Lung (tissue), 12 donors: ENCODE measurements around the gene SNAI1. TPM values are rescaled to one million over a fixed set of nuclear protein-coding genes. Genes with fewer than 3 reads are reported as not detected.

Experiments
- ATAC-seq: fragments of 200-7000 bp; cut with Tn5 transposase; one replicate; pipeline ENCODE4 v1.9.1; 2020; ENCODE audit warnings: moderate number of reproducible peaks; ENCODE audit not compliant: insufficient read depth, low FRiP score
- DNase-seq, 3 donors: peaks; one replicate each; pipeline ENCODE4 v3.0.0-alpha.2; 2013 to 2017
- H3K27ac ChIP-seq, 2 donors: one replicate each; pipeline ENCODE4 v1.5.1; 2013; ENCODE audit warnings: mild to moderate bottlenecking in 2 of 2, moderate library complexity in 2 of 2, control low read depth in 1 of 2, inconsistent platforms in 1 of 2, low read depth in 1 of 2, low read length in 1 of 2
- H3K27me3 ChIP-seq, 3 donors: one replicate each; pipeline ENCODE4 v1.5.1; 2013; ENCODE audit warnings: low read length in 2 of 3; ENCODE audit not compliant: control insufficient read depth in 3 of 3, insufficient read depth in 3 of 3
- H3K36me3 ChIP-seq, 4 donors: one replicate each; pipeline ENCODE4 v1.5.1; 2013; ENCODE audit warnings: low read length in 4 of 4, mild to moderate bottlenecking in 1 of 4, moderate library complexity in 1 of 4; ENCODE audit not compliant: control insufficient read depth in 4 of 4, insufficient read depth in 4 of 4
- H3K4me1 ChIP-seq, 5 donors: one replicate each; pipeline ENCODE4 v1.5.1; 2013; ENCODE audit warnings: low read length in 5 of 5, mild to moderate bottlenecking in 2 of 5, moderate library complexity in 1 of 5; ENCODE audit not compliant: control insufficient read depth in 5 of 5, insufficient read depth in 5 of 5
- H3K4me3 ChIP-seq: one replicate; pipeline ENCODE4 v1.5.1; 2013; ENCODE audit warnings: mild to moderate bottlenecking, control low read depth, moderate library complexity
- H3K9ac ChIP-seq, 2 donors: one replicate each; pipeline ENCODE4 v1.5.1; 2013; ENCODE audit warnings: low read length in 2 of 2, control low read depth in 1 of 2; ENCODE audit not compliant: insufficient read depth in 1 of 2
- H3K9me3 ChIP-seq, 4 donors: one replicate each; pipeline ENCODE4 v1.5.1; 2013; ENCODE audit warnings: low read length in 3 of 4, mild to moderate bottlenecking in 1 of 4, moderate library complexity in 1 of 4; ENCODE audit not compliant: control insufficient read depth in 4 of 4, insufficient read depth in 3 of 4
- WGBS, 2 donors: extraction: QIAGEN DNeasy Blood & Tissue Kit; methylation state at CpG; one replicate each; pipeline ENCODE4 v1.1.7; 2013; 5-methylcytosine and 5-hydroxymethylcytosine counted together
- polyA plus RNA-seq, 2 donors: library from polyadenylated mRNA; stranded (reverse); fragments of 200-250 nt; gene quantifications; one replicate each; pipeline ENCODE4 v1.2.1, GENCODE V29; 2013
- total RNA-seq, 2 donors: library from RNA; depleted of rRNA in 1 of 2; stranded (reverse); fragments of >200 nt in 1 of 2; gene quantifications; one replicate each; pipeline ENCODE4 v1.2.1, GENCODE V29; 2014 to 2021
- TF ChIP-seq, protein P1 (sequence below): IDR thresholded peaks from 2 replicates; pipeline ENCODE4 v1.5.1; 2012; ENCODE audit warnings: mild to moderate bottlenecking; ENCODE audit errors: control extremely low read depth, extremely low read depth
- donor health status: control.
- donor health status: control.
- donor health status: Bipolar disorder and iron deficiency.
- donor health status: healthy.
- donor health status: DM: yes; HTN: yes; CAD: no.

SNAI1 gene
- total and polyA plus RNA-seq, 4 donors, result 0.74 to 12.0 (median 5.4) TPM

DNA sequence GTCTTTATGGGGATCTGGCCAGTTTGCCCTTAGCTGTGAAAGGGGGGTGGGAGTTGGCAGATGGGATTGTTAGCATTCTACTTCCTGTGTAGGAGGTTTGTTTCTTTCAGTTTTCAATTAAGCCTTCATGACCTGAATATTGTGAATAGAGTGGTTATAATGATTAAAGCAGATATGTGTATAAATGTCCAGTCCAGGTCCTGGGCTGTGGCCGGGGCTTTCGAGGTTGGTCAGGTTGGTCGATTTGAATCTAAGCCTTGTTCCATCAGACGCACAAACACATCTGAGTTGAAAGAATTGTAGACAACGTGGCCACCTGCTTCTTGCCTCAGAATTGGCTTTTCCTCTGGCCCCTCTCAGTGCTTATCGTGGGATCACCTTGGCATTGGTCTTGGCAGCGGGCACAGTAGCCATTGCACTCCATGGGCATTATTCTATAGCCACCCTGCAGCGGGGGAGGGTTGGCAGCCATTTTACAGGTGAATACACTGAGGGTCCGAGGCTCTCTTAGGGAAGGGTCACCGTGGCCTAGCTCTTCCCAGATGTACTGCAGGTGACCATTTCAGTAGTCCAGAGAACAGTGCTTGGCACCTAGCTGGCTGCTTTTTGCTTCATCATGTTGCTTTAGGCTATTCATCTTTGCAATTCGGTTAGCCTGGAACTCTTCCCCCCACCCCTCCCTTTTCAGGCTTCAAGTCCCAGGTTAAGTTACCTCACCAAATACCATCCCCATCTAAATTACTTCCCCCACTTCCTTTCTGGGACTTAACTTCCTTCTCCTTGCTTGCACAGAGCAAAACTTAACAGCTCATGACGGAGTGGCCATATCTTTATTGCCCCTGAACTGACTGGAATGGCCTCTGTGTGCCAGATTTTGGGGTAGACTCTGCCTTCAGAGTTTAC, 45.5 kb upstream of the SNAI1 start:
- no peak for ATAC-seq
- 6 to 11% methylated on average over 12 of the region's 12 CpGs for WGBS, 2 donors

DNA sequence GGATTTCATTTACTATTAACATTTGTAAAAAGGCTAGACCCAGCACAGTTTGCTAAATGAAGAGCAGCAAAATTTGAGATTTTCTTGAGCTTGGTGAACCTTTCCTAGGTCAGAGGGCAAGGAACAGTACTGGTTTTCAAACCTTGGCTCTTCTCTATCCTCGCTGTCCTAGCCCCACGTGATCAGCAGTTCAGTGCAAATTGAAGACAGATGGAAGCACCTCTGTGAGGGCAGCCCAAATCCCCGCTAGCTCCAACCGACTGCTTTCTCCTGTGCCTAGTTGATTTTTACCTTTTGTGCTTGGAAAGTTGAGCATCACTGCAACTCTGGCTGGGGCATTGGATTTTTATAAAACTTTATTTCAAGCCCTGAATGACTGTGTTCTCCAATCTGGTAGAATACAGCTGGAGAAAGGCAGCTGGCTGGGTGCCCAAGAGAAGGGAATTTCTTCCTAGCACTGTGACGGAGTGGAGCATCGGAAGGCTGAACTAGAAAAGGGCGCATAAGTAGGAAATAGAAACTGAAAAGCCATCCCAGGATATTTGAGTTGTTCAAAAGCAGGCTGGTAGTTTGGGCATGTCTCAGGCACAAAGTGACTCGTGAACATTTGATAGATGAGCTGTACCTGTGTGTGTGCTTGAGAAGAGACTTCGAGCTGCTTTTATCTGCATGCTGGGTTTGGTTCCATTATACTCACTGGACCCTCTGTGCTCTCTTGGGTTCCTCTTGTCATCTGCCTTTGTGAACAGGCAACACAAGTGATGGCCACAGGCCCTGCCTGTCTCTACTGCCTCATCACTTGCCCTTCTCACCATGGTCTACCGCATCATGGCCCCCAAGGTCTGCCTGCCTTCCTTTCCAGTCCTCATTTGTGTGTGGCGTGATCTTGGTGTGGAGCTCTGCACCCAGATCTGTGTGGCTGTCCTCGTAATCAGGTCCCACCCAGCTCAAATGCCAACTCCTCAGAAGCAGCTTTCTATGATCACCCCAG, 44.3 kb upstream of the SNAI1 start:
- peak overlapping the region in 1 of 2 donors; percentile 70 for H3K9ac ChIP-seq
- no peak overlapping the region for H3K4me3 ChIP-seq

More for the DNA sequence above, 45.5 kb upstream of the SNAI1 start:
- TF ChIP-seq, protein P1, sequence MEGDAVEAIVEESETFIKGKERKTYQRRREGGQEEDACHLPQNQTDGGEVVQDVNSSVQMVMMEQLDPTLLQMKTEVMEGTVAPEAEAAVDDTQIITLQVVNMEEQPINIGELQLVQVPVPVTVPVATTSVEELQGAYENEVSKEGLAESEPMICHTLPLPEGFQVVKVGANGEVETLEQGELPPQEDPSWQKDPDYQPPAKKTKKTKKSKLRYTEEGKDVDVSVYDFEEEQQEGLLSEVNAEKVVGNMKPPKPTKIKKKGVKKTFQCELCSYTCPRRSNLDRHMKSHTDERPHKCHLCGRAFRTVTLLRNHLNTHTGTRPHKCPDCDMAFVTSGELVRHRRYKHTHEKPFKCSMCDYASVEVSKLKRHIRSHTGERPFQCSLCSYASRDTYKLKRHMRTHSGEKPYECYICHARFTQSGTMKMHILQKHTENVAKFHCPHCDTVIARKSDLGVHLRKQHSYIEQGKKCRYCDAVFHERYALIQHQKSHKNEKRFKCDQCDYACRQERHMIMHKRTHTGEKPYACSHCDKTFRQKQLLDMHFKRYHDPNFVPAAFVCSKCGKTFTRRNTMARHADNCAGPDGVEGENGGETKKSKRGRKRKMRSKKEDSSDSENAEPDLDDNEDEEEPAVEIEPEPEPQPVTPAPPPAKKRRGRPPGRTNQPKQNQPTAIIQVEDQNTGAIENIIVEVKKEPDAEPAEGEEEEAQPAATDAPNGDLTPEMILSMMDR, result no peak
- peak in 1 of 3 donors; percentile 73 for DNase-seq
- Histone ChIP-seq H3K36me3 (peaks cover 3 to 13% (median 4%) of the 10 kb centered on the region in 4 donors), H3K9me3 (no peaks in the 10 kb centered on the region), H3K9ac (peak overlapping the region; percentile 70 to 77), H3K27ac (peak overlapping the region; percentile 80 to 95), H3K4me3 (peak overlapping the region; percentile 83), H3K27me3 (no peaks in the 10 kb centered on the region), H3K4me1 (peaks cover 12 to 19% (median 13%) of the 10 kb centered on the region in 5 donors)

GRCh38 chr20:49941456-49941855, 41.3 kb upstream of the SNAI1 start:
- TF ChIP-seq, protein P1, result no peak
- peaks cover 10 to 19% (median 13%) of the 10 kb centered on the region in 5 donors for H3K4me1 ChIP-seq
- no peak overlapping the region for H3K4me3 ChIP-seq
- no peaks in the 10 kb centered on the region for H3K9me3 ChIP-seq
- no peak for DNase-seq
- H3K27ac ChIP-seq, result no peak overlapping the region
- WGBS, 2 donors, result 96 to 97% methylated on average over 15 of the region's 15 CpGs
- ATAC-seq, result no peak
- no peak overlapping the region for H3K9ac ChIP-seq
- H3K27me3 ChIP-seq, result no peaks in the 10 kb centered on the region
- peaks cover 3 to 32% (median 16%) of the 10 kb centered on the region in 4 donors for H3K36me3 ChIP-seq

More for the DNA sequence above, 44.3 kb upstream of the SNAI1 start:
- no peaks in the 10 kb centered on the region for H3K9me3 ChIP-seq
- peak overlapping the region in 1 of 2 donors; percentile 9 for H3K27ac ChIP-seq
- H3K27me3 ChIP-seq, result no peaks in the 10 kb centered on the region
- no peak for ATAC-seq
- peaks cover 12 to 19% (median 13%) of the 10 kb centered on the region in 5 donors for H3K4me1 ChIP-seq
- TF ChIP-seq, protein P1, result no peak
- peaks cover 3 to 17% (median 7%) of the 10 kb centered on the region in 4 donors for H3K36me3 ChIP-seq
- WGBS, 2 donors, result 67 to 80% methylated on average over 12 of the region's 12 CpGs
- peak; percentile 78 to 84 (median 81) for DNase-seq
